Stomach smooth muscle (tissue), 2 donors: ENCODE data around the gene DLGAP4.

Experiments
- H3K27ac ChIP-seq: one replicate; pipeline ENCODE4 v1.7.0; 2013; ENCODE audit warnings: mild to moderate bottlenecking, low read length, inconsistent platforms
- H3K27me3 ChIP-seq, 2 donors: one replicate each; pipeline ENCODE4 v1.7.0; 2013; ENCODE audit warnings: low read length in 2 of 2; ENCODE audit not compliant: insufficient read depth in 2 of 2, control insufficient read depth in 1 of 2
- H3K36me3 ChIP-seq, 2 donors: one replicate each; pipeline ENCODE4 v1.7.0; 2013; ENCODE audit warnings: low read length in 2 of 2; ENCODE audit not compliant: control insufficient read depth in 2 of 2, insufficient read depth in 2 of 2
- H3K4me1 ChIP-seq: one replicate; pipeline ENCODE4 v1.7.0; 2013; ENCODE audit warnings: low read length; ENCODE audit not compliant: control insufficient read depth, insufficient read depth
- H3K4me3 ChIP-seq, 2 donors: one replicate each; pipeline ENCODE4 v1.7.0; 2013; ENCODE audit warnings: low read length in 2 of 2
- H3K9ac ChIP-seq, 2 donors: one replicate each; pipeline ENCODE4 v1.7.0; 2013; ENCODE audit warnings: low read length in 2 of 2, mild to moderate bottlenecking in 1 of 2
- H3K9me3 ChIP-seq, 2 donors: one replicate each; pipeline ENCODE4 v1.7.0; 2013; ENCODE audit warnings: low read length in 2 of 2; ENCODE audit not compliant: control insufficient read depth in 2 of 2
- donor health status: healthy.
- donor health status: Pancreatic carcinoma.

Gene DLGAP4

DNA sequence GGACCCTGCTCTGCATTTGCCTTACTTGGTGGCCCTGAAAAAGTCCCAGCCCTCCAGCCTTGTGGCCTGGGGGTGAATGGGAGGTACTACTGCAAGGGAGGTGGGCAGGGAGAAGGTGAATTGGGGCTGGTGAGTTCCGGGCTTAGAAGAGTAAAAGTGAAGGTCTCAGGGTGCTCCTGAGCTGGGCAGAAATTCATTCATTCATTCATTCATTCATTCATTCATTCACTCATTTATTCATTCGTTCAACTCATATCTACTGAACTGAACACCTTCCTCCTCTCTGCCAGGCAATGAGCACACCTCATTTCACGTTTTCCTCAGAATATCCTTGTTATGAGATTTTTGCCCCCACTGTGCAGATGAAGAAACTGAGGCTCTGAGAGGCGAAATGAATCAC is 6.7 kb upstream of the DLGAP4 start:
- Histone ChIP-seq H3K27me3 (peaks cover 38 to 40% of the 10 kb centered on the region in 2 donors), H3K9me3 (no peaks in the 10 kb centered on the region), H3K4me3 (no peak overlapping the region), H3K9ac (no peak overlapping the region), H3K36me3 (no peaks in the 10 kb centered on the region), H3K27ac (no peak overlapping the region), H3K4me1 (no peaks in the 10 kb centered on the region)

- Histone ChIP-seq H3K27ac (no peak overlapping the region), H3K36me3 (no peaks in the 10 kb centered on the region), H3K4me1 (peaks cover 6% of the 10 kb centered on the region), H3K4me3 (no peak overlapping the region), H3K27me3 (peaks cover 53 to 58% of the 10 kb centered on the region in 2 donors), H3K9me3 (no peaks in the 10 kb centered on the region), H3K9ac (no peak overlapping the region)
Measured at GRCh38 chr20:36301359-36302119, 4.6 kb upstream of the DLGAP4 start.

GRCh38 chr20:36303020-36303595 is 3.0 kb upstream of the DLGAP4 start:
- Histone ChIP-seq H3K27me3 (peaks cover 66 to 68% of the 10 kb centered on the region in 2 donors), H3K27ac (no peak overlapping the region), H3K4me1 (peaks cover 12% of the 10 kb centered on the region), H3K9me3 (no peaks in the 10 kb centered on the region), H3K36me3 (no peaks in the 10 kb centered on the region), H3K9ac (no peak overlapping the region), H3K4me3 (no peak overlapping the region)

GRCh38 chr20:36303831-36304230 is 2.3 kb upstream of the DLGAP4 start:
- Histone ChIP-seq H3K9ac (no peak overlapping the region), H3K27ac (no peak overlapping the region), H3K9me3 (no peaks in the 10 kb centered on the region), H3K36me3 (no peaks in the 10 kb centered on the region), H3K4me1 (peaks cover 12% of the 10 kb centered on the region), H3K27me3 (peaks cover 67 to 68% of the 10 kb centered on the region in 2 donors), H3K4me3 (no peak overlapping the region)

DNA sequence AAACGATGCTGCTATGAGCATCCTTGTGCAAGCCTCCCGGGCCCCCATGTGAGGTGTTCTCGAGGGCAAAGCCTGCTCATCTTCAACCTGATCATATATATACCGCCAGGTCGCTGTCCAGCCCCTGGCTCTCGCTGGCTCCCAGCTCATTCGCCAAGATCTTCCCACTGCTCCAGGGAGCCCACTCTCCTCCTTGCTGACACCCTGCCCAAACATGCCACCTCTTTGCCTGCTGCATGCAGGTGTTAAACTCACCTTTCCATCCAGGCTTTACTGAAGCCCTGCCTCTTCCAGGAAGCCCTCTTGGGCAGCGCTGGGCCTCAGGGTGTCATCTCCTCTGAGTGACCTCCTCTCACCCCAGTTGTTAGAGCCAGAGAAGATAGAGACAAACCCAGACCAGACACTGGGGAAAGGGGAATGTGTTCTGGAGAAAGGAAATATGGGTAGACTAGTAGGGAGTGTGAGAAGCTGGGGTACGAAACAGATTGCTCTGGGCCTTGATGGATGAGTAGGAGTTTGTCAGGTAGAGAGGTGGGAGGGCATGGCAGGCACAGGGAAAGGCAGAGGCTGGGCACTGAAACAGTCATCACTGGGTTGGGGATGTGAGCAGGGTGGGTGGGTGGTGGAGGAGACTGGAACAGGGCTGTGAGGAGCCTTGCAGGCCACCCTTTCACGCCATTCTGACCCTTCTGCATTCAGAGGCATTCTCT is 1.2 kb upstream of the DLGAP4 start:
- no peak overlapping the region for H3K27ac ChIP-seq
- no peaks in the 10 kb centered on the region for H3K36me3 ChIP-seq
- H3K27me3 ChIP-seq = peaks cover 63 to 65% of the 10 kb centered on the region in 2 donors
- peaks cover 12% of the 10 kb centered on the region for H3K4me1 ChIP-seq
- H3K9me3 ChIP-seq = no peaks in the 10 kb centered on the region
- no peak overlapping the region for H3K4me3 ChIP-seq
- H3K9ac ChIP-seq = no peak overlapping the region

DNA sequence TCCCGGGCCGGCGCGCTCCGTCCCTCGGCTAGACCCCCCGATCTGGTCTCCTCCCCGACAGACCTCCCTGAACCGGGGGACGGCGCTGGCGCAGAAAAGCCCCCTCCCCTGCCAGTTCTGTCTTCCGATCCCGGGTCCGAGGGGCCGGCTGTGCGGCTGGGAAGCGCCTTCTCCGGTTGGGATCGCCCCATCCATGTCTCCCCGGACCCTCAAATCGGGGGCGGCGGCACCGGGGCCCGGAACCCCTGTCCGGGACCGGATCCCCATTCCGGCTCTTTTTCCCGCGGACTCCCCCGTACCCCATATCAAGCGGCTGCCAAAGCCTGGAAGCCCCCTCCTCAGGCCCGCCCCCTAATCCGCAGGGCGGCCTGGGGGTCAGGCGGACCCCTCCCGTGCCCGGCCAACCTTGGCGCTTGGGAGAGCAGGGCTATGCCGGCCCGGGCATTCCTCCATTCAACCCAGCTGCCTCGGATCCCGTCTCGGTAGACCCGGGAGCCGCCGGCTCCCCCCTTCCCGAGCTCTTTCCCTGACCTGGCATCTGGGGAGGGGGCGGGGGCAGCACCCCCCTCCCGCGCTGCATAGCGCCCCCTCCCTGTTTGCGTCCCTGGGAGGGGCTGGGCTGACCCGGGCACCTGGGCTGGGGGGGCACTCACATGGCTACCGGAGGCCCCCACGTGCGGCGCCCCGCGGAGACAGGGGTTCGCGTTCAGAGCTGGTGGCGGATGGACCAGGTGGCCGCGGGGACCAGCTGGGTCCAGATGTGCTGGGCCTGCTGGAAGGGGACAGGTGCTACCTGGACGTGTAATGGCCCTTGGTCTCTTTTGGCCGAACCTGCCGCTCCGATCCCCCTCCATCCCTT is 643 bp downstream of the DLGAP4 start:
- peaks cover 12% of the 10 kb centered on the region for H3K4me1 ChIP-seq
- H3K36me3 ChIP-seq = no peaks in the 10 kb centered on the region
- no peak overlapping the region for H3K27ac ChIP-seq
- H3K9me3 ChIP-seq = no peaks in the 10 kb centered on the region
- no peak overlapping the region for H3K9ac ChIP-seq
- H3K27me3 ChIP-seq = peaks cover 52 to 56% of the 10 kb centered on the region in 2 donors
- H3K4me3 ChIP-seq = peak overlapping the region; percentile 12 to 47

DNA sequence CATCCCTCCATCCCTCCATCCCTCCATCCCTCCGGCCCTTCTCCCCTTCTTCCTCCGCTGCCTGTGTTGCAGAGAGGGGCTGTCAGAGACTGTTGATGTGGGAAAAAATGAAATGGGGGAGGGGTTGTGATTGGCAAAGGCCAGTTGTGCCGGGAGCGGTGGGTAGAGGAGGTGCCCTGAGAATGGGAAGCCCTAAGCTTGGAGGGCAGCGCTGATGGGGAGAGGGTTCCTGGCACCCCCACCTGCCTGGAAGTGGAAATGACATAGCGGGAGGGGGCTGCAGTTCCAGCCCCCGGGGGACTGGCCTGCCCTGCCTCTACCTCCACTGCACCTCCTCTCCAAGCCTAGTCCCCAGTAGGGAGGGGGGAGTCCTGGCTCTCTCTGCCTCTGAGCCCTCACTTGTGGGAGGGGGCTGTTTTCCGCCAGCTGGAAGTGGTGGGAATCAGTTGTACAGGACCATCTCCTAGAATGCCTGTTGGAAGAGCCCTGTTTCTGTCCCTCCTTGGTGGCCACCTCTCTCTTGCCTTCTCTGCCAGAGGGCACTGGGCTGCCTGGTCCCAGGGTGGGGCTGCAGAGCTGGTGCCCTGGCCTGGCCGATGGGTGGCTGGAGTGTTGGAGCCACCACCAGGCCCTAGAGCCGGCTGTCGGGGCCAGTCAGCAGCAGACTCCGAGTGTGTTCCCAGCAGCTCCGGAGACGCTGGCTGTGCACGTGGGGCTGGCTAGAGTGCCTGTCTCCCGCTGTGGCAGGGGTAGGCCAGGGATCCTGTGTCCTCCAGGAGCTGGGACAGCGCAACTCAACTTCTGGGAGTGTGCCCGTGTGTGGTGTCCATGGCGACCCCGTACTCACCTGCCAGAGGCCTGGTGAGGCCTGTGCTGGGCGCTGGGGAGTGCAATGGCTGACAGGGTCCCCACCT is 1.5 kb downstream of the DLGAP4 start:
- H3K27me3 ChIP-seq = peaks cover 57 to 65% of the 10 kb centered on the region in 2 donors
- H3K4me3 ChIP-seq = no peak overlapping the region

GRCh38 chr20:36308353-36308752 is 2.2 kb downstream of the DLGAP4 start:
- Histone ChIP-seq H3K27ac (no peak overlapping the region), H3K9ac (no peak overlapping the region), H3K27me3 (peaks cover 61 to 65% of the 10 kb centered on the region in 2 donors)

More for the DNA sequence above, 1.5 kb downstream of the DLGAP4 start:
- H3K9ac ChIP-seq = no peak overlapping the region
- H3K36me3 ChIP-seq = no peaks in the 10 kb centered on the region
- H3K9me3 ChIP-seq = no peaks in the 10 kb centered on the region
- peaks cover 12% of the 10 kb centered on the region for H3K4me1 ChIP-seq
- H3K27ac ChIP-seq = no peak overlapping the region

GRCh38 chr20:36308986-36309385 is 2.8 kb downstream of the DLGAP4 start:
- no peaks in the 10 kb centered on the region for H3K36me3 ChIP-seq
- peaks cover 55 to 66% of the 10 kb centered on the region in 2 donors for H3K27me3 ChIP-seq
- no peak overlapping the region for H3K9ac ChIP-seq
- no peak overlapping the region for H3K27ac ChIP-seq
- peaks cover 12% of the 10 kb centered on the region for H3K4me1 ChIP-seq
- no peak overlapping the region for H3K4me3 ChIP-seq
- no peaks in the 10 kb centered on the region for H3K9me3 ChIP-seq

More at GRCh38 chr20:36308353-36308752, 2.2 kb downstream of the DLGAP4 start:
- H3K4me1 ChIP-seq = peaks cover 12% of the 10 kb centered on the region
- no peak overlapping the region for H3K4me3 ChIP-seq
- no peaks in the 10 kb centered on the region for H3K36me3 ChIP-seq
- no peaks in the 10 kb centered on the region for H3K9me3 ChIP-seq
